K562 (cell line): ENCODE measurements around the gene GEMIN5. TPM values are rescaled to one million over a fixed set of nuclear protein-coding genes. Genes with fewer than 3 reads are reported as not detected.

Experiments
- ATAC-seq: fragments of 200-7000 bp; cut with Tn5 transposase; 3 replicates; pipeline ENCODE4 v1.9.1; 2020; ENCODE audit warnings: moderate library complexity
- BruUV-seq: library from RNA; stranded (reverse); fragments of 400-500 nt; replicated peaks from 2 replicates; lab custom pipeline; 2021; lab: Mats Ljungman, UMichigan
- CTCF ChIA-PET: fragments of 300-600 bp; formaldehyde crosslinking; extraction: SDS; loops from one replicate; lab custom pipeline; 2021; ENCODE audit warnings: low intra/inter-chr PET ratio; lab: Yijun Ruan, JAX
- POLR2A ChIA-PET: fragments of 300-600, 350-650 bp; sonication (Branson Sonifier 250); formaldehyde crosslinking; extraction: SDS; loops from one replicate; lab custom pipeline; 2021; ENCODE audit warnings: antibody characterized with exemption, inconsistent platforms; lab: Yijun Ruan, JAX
- DNase-seq, 4 experiments: peaks; one replicate each; pipeline versions ENCODE4 v3.0.0 to v3.0.0-alpha.2; 2011 to 2018; ENCODE audit warnings: low spot score in 3 of 4, mixed read lengths in 3 of 4; ENCODE audit errors: extremely low read depth in 1 of 4
- FAIRE-seq: peaks from 2 replicates; lab custom pipeline; 2011; peaks lifted over from hg19 to GRCh38; lab: Jason Lieb, UNC
- H2AFZ ChIP-seq: 2 replicates; pipeline ENCODE4 v1.6.0; 2011; ENCODE audit warnings: low read depth, low read length, control low read depth, inconsistent platforms
- H3K27ac ChIP-seq: fragments of 200-600 bp; 3 replicates; pipeline ENCODE4 v1.8.0; 2011; ENCODE audit warnings: low read depth, mild to moderate bottlenecking, control low read depth, inconsistent platforms, low read length, moderate library complexity, mixed read lengths; ENCODE audit errors: extremely low read depth
- H3K27me3 ChIP-seq, 2 experiments: fragments of 300-600 bp in 1 of 2; 2 replicates in 1 of 2; 3 replicates in 1 of 2; pipeline versions ENCODE4 v1.6.0 to v1.8.0; 2011; ENCODE audit warnings: inconsistent platforms in 2 of 2, low read length in 2 of 2, mild to moderate bottlenecking in 1 of 2, mixed read lengths in 1 of 2, moderate library complexity in 1 of 2; ENCODE audit not compliant: control insufficient read depth in 2 of 2, insufficient read depth in 2 of 2
- H3K36me3 ChIP-seq: fragments of 300-600 bp; 3 replicates; pipeline ENCODE4 v1.8.0; 2011; ENCODE audit warnings: mild to moderate bottlenecking, low read length, inconsistent platforms; ENCODE audit not compliant: control insufficient read depth, insufficient read depth
- H3K4me1 ChIP-seq, 2 experiments: fragments of 200-600 bp in 1 of 2; replicated peaks in 1 of 2; 2 replicates in 1 of 2; 3 replicates in 1 of 2; pipeline versions ENCODE4 v1.5.1 to v1.8.0; 2011; ENCODE audit warnings: inconsistent platforms in 2 of 2, low read length in 2 of 2, mild to moderate bottlenecking in 1 of 2, mixed read lengths in 1 of 2, moderate library complexity in 1 of 2; ENCODE audit not compliant: control insufficient read depth in 2 of 2, insufficient read depth in 2 of 2
- H3K4me2 ChIP-seq: 2 replicates; pipeline ENCODE4 v1.6.1; 2011; ENCODE audit warnings: low read length, control low read depth, inconsistent platforms, mixed read lengths; ENCODE audit not compliant: insufficient read depth
- H3K4me3 ChIP-seq: fragments of 200-600 bp; sonication (generic), shearing (Covaris generic); 2 replicates; pipeline ENCODE4 v1.5.1; 2016; ENCODE audit warnings: control low read depth, inconsistent platforms
- H3K79me2 ChIP-seq: fragments of 200-600 bp; 3 replicates; pipeline ENCODE4 v1.8.0; 2011; ENCODE audit warnings: low read length, inconsistent platforms; ENCODE audit not compliant: control insufficient read depth, insufficient read depth
- H3K9ac ChIP-seq, 2 experiments: 2 replicates each; pipeline versions ENCODE4 v1.6.0 to v1.6.1; 2011; ENCODE audit warnings: low read depth in 2 of 2, low read length in 2 of 2, control low read depth in 1 of 2, inconsistent platforms in 1 of 2, mild to moderate bottlenecking in 1 of 2, mixed read lengths in 1 of 2; ENCODE audit not compliant: insufficient read depth in 1 of 2
- H3K9me1 ChIP-seq: one replicate; pipeline ENCODE4 v1.6.0; 2011; ENCODE audit warnings: inconsistent platforms, mild to moderate bottlenecking, low read length, moderate library complexity; ENCODE audit not compliant: control insufficient read depth, insufficient read depth
- H3K9me3 ChIP-seq: replicated peaks from 2 replicates; pipeline ENCODE4 v1.5.1; 2011; ENCODE audit warnings: low read depth, low read length, inconsistent platforms; ENCODE audit not compliant: control insufficient read depth, insufficient read depth
- H4K20me1 ChIP-seq: replicated peaks from 2 replicates; pipeline ENCODE4 v1.6.1; 2011; ENCODE audit warnings: low read length, inconsistent platforms, mixed read lengths; ENCODE audit not compliant: control insufficient read depth, insufficient read depth
- ARID1B ChIP-seq: fragments of 450-650 bp; IDR thresholded peaks from 2 replicates; pipeline ENCODE4 v1.6.1; 2016; ENCODE audit warnings: antibody characterized with exemption, mild to moderate bottlenecking, inconsistent platforms
- CBFA2T2 ChIP-seq: fragments of 450-650 bp; conservative IDR thresholded peaks from 2 replicates; pipeline ENCODE4 v1.6.1; 2017; ENCODE audit warnings: mild to moderate bottlenecking
- CHD2 ChIP-seq: IDR thresholded peaks from 2 replicates; pipeline ENCODE4 v1.6.1; 2011; ENCODE audit warnings: low read depth, low read length
- MEIS2 ChIP-seq: fragments of 450-650 bp; IDR thresholded peaks from 2 replicates; pipeline ENCODE4 v1.6.1; 2014; ENCODE audit warnings: mild to moderate bottlenecking; ENCODE audit not compliant: partially characterized antibody
- NCOR1 ChIP-seq: fragments of 450-650 bp; IDR thresholded peaks from 2 replicates; pipeline ENCODE4 v1.6.1; 2016; ENCODE audit warnings: mild to moderate bottlenecking, moderate library complexity
- PBX2 ChIP-seq, 2 experiments: IDR thresholded peaks in 1 of 2; conservative IDR thresholded peaks in 1 of 2; 2 replicates each; pipeline ENCODE4 v1.6.1; 2016; ENCODE audit warnings: low read depth in 2 of 2, mild to moderate bottlenecking in 1 of 2, missing compliant biosample characterization in 1 of 2, missing genetic modification characterization in 1 of 2, moderate library complexity in 1 of 2
- PHF21A ChIP-seq: fragments of 450-650 bp; IDR thresholded peaks from 2 replicates; pipeline ENCODE4 v1.6.1; 2017; ENCODE audit warnings: low read depth, borderline replicate concordance
- RAD21 ChIP-seq, 2 experiments: fragments of 250-450 bp in 1 of 2; fragments of 450-650 bp in 1 of 2; sonication (Bioruptor Pico) in 1 of 2; formaldehyde crosslinking in 1 of 2; IDR thresholded peaks in 1 of 2; conservative IDR thresholded peaks in 1 of 2; 2 replicates each; pipeline versions ENCODE4 v1.4.0 to v1.8.0; 2020 to 2022; ENCODE audit warnings: mild to moderate bottlenecking in 2 of 2, moderate library complexity in 1 of 2
- ZBTB11 ChIP-seq, 3 experiments: fragments of 200-800 bp in 1 of 3; fragments of 250-450 bp in 1 of 3; fragments of 450-650 bp in 1 of 3; sonication (Bioruptor Pico) in 1 of 3; sonication (Bioruptor generic) in 1 of 3; formaldehyde crosslinking in 1 of 3; IDR thresholded peaks; 2 replicates each; pipeline versions ENCODE4 v1.6.1 to v1.8.0; 2016 to 2022; ENCODE audit warnings: mild to moderate bottlenecking in 2 of 3, missing genetic modification characterization in 2 of 3, missing compliant biosample characterization in 1 of 3, moderate library complexity in 1 of 3
- ZFP36 ChIP-seq: fragments of 150-350 bp; IDR thresholded peaks from 2 replicates; pipeline ENCODE4 v1.6.1; 2018; ENCODE audit warnings: low read length, low read depth; ENCODE audit not compliant: partially characterized antibody
- WGBS: fragments of 100-300 bp; shearing (Covaris generic); methylation state at CpG from one replicate; pipeline ENCODE4 v1.1.6; 2016; ENCODE audit warnings: low coverage, mixed read lengths; ENCODE audit not compliant: insufficient coverage; ENCODE audit errors: missing lambda C conversion rate; 5-methylcytosine and 5-hydroxymethylcytosine counted together
- in situ Hi-C: fragments of 300-500 bp; cut with MboI; formaldehyde crosslinking; loops from 4 replicates; pipeline ENCODE4 v1.15.0; 2018; ENCODE audit warnings: inconsistent platforms, mixed read lengths
- intact Hi-C: fragments of 100-400 bp; cut with micrococcal nuclease; formaldehyde crosslinking; loops from 2 replicates; pipeline ENCODE4 v1.14.2; 2022
- polyA plus RNA-seq, 8 experiments: library from polyadenylated mRNA; depleted of rRNA in 4 of 8; stranded (reverse) in 5 of 8; unstranded in 3 of 8; fragments of >200 nt; fragmentation: Nextera tagmentation in 2 of 8; fragmentation: Illumina TruSeq in 1 of 8; extraction: Ambion mirVana in 2 of 8; extraction: Trizol in 1 of 8; gene quantifications; 2 replicates each; pipeline versions ENCODE4 v1.2.1 to v1.2.3, GENCODE V29; 2011 to 2014; ENCODE audit warnings: inconsistent platforms in 1 of 8, missing spikeins in 1 of 8
- total RNA-seq, 7 experiments: library from RNA; depleted of rRNA in 6 of 7; stranded (reverse); fragments of >200 nt in 6 of 7; fragmentation: Illumina TruSeq in 2 of 7; extraction: Trizol in 2 of 7; gene quantifications; 2 replicates each; pipeline versions ENCODE4 v1.2.1 to v1.2.3, GENCODE V29; 2011 to 2021; ENCODE audit warnings: low replicate concordance in 1 of 7
- TF ChIP-seq, protein P1 (sequence below), 3 experiments: IDR thresholded peaks in 2 of 3; conservative IDR thresholded peaks in 1 of 3; 2 replicates each; pipeline ENCODE4 v1.5.1; 2011 to 2012; ENCODE audit warnings: low read length in 3 of 3, mild to moderate bottlenecking in 3 of 3, control low read depth in 2 of 3, improper control_type of control experiment in 1 of 3, inconsistent platforms in 1 of 3, low read depth in 1 of 3, mixed read lengths in 1 of 3, moderate library complexity in 1 of 3; ENCODE audit not compliant: insufficient read depth in 2 of 3

GEMIN5 gene
- total and polyA plus RNA-seq, 9 of the 15 experiments (the other 6 are each of a cell fraction or from before 2014, with no cell fraction given), result 10.3 to 48.2 (median 34.7) TPM

- no peak for TF ChIP-seq PHF21A
- peak; percentile 36 for TF ChIP-seq CBFA2T2
- peak; percentile 89 for TF ChIP-seq CHD2
- TF ChIP-seq ARID1B, result peak; percentile 61
- peak; percentile 91 for TF ChIP-seq MEIS2
- peak; percentile 16 for TF ChIP-seq ZFP36
- peak; percentile 53; the same call in 1 of the 2 replicates for TF ChIP-seq PBX2 (CRISPR knock-in tag; IDR thresholded peaks at IDR 0.05; ENCODE audit: low read depth)
- peak; percentile 64 for TF ChIP-seq PBX2 (tag; conservative IDR thresholded peaks at IDR 0.05; ENCODE audit: low read depth)
- 0 out of 2 replicates have a peak, but pooled peaks have one; percentile 14 for TF ChIP-seq NCOR1
Measured at GRCh38 chr5:154968953-154969352, 30.9 kb upstream of the GEMIN5 start (continued).

GRCh38 chr5:154967421-154968024, 29.5 kb upstream of the GEMIN5 start:
- Histone ChIP-seq H3K9me3 (no peaks in the 10 kb centered on the region), H3K27me3 (no peaks in the 10 kb centered on the region), H3K79me2 (no peaks in the 10 kb centered on the region), H3K4me1 (peaks cover 0 to 7% of the 10 kb centered on the region in 2 experiments; a peak in 3 of 5 replicates), H3K9ac (no peak overlapping the region), H3K36me3 (peaks cover 48% of the 10 kb centered on the region), H2AFZ (no peak overlapping the region), H3K4me2 (no peak overlapping the region), H3K27ac (no peak overlapping the region), H3K9me1 (peaks cover 3% of the 10 kb centered on the region), H4K20me1 (no peaks in the 10 kb centered on the region), H3K4me3 (no peak overlapping the region)
- ChIA-PET CTCF (no interaction called here), POLR2A (interaction anchor here (1.3 kb wide), 1 partner anchor 17 kb away, joined by 3 read pairs; no protein-coding TSS in a partner anchor)
- intact Hi-C loops, result no loop called here
- FAIRE-seq, result no peak
- DNase-seq, result peak in 1 of 4 experiments; percentile 22
- TF ChIP-seq, protein P1, sequence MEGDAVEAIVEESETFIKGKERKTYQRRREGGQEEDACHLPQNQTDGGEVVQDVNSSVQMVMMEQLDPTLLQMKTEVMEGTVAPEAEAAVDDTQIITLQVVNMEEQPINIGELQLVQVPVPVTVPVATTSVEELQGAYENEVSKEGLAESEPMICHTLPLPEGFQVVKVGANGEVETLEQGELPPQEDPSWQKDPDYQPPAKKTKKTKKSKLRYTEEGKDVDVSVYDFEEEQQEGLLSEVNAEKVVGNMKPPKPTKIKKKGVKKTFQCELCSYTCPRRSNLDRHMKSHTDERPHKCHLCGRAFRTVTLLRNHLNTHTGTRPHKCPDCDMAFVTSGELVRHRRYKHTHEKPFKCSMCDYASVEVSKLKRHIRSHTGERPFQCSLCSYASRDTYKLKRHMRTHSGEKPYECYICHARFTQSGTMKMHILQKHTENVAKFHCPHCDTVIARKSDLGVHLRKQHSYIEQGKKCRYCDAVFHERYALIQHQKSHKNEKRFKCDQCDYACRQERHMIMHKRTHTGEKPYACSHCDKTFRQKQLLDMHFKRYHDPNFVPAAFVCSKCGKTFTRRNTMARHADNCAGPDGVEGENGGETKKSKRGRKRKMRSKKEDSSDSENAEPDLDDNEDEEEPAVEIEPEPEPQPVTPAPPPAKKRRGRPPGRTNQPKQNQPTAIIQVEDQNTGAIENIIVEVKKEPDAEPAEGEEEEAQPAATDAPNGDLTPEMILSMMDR (IDR thresholded peaks at IDR 0.05 in 2 of 3, conservative IDR thresholded peaks at IDR 0.05 in 1 of 3; ENCODE audit: insufficient read depth in 2 of 3, low read depth in 1 of 3, low read length in 3 of 3), result peak in 2 of 3 experiments; percentile 43 to 50; a peak in 4 of 6 replicates
- peak in 1 of 2 experiments; percentile 26; a peak in 2 of 4 replicates for TF ChIP-seq RAD21 (CRISPR knock-in tag; conservative IDR thresholded peaks at IDR 0.05 in 1 of 2, IDR thresholded peaks at IDR 0.05 in 1 of 2)
- no peak for TF ChIP-seq ZBTB11 (CRISPR knock-in tag; IDR thresholded peaks at IDR 0.05)
- in situ Hi-C loops, result no loop called here
- WGBS, result 73% methylated on average over 5 of the region's 5 CpGs
- ATAC-seq, result peak; percentile 57
- no TSS peak for BruUV-seq
